GM12873 (cell line): ENCODE results near the gene VIPR2.

Experiments used
- CTCF ChIP-seq: IDR thresholded peaks from 2 replicates; pipeline ENCODE4 v1.5.1; 2012; ENCODE audit warnings: low read depth, mild to moderate bottlenecking, moderate library complexity, low read length, control low read depth; ENCODE audit not compliant: insufficient read depth; ENCODE audit errors: missing control alignments

Gene VIPR2

GRCh38 chr7:159141167-159141566 lies 3.5 kb downstream of the VIPR2 start:
- TF ChIP-seq CTCF = no peak

GRCh38 chr7:159140170-159140910 lies 4.3 kb downstream of the VIPR2 start:
- no peak for TF ChIP-seq CTCF

GRCh38 chr7:159139639-159140038 lies 5.0 kb downstream of the VIPR2 start:
- TF ChIP-seq CTCF = no peak

GRCh38 chr7:159139202-159139601 lies 5.5 kb downstream of the VIPR2 start:
- no peak for TF ChIP-seq CTCF

- no peak for TF ChIP-seq CTCF
Measured at GRCh38 chr7:159138508-159138907, 6.2 kb downstream of the VIPR2 start.

- TF ChIP-seq CTCF = no peak
Measured at GRCh38 chr7:159137906-159138305, 6.8 kb downstream of the VIPR2 start.

GRCh38 chr7:159136846-159137245 lies 7.8 kb downstream of the VIPR2 start:
- no peak for TF ChIP-seq CTCF
